Measurements from ENCODE around the gene ING1.
"Not testable (repeated sequence)": the region's sequence is repeated elsewhere in the genome, so short reads cannot be mapped to it uniquely, and the experiment has no call there.

ING1 gene

GRCh38 chr13:110696776-110697175 is 16.7 kb upstream of the ING1 start:
- peaks cover 74% of the 10 kb centered on the region for H3K36me3 ChIP-seq (ENCODE audit: control insufficient read depth, insufficient read depth, low read length, severe bottlenecking)
- no peak for DNase-seq (ENCODE audit: low read depth)
- H3K4me3 ChIP-seq (ENCODE audit: low read length): no peak overlapping the region

GRCh38 chr13:110697842-110698241 is 15.7 kb upstream of the ING1 start:
- peaks cover 10% of the 10 kb centered on the region for H3K4me1 ChIP-seq (ENCODE audit: control insufficient read depth, insufficient read depth, low read length)
- no peaks in the 10 kb centered on the region for H3K9me3 ChIP-seq (ENCODE audit: control insufficient read depth, low read length)
- no peak overlapping the region for H3K4me3 ChIP-seq (ENCODE audit: low read length)
- no peak for DNase-seq (ENCODE audit: low read depth)
- no peaks in the 10 kb centered on the region for H3K27me3 ChIP-seq (replicated peaks; ENCODE audit: control insufficient read depth, insufficient read depth, low read length)
- no peak overlapping the region for H3K9ac ChIP-seq (ENCODE audit: low read length)
- H3K36me3 ChIP-seq (ENCODE audit: control insufficient read depth, insufficient read depth, low read length, severe bottlenecking): peaks cover 76% of the 10 kb centered on the region

More at GRCh38 chr13:110696776-110697175, 16.7 kb upstream of the ING1 start:
- Histone ChIP-seq H3K4me1 (ENCODE audit: control insufficient read depth, insufficient read depth, low read length) (no peaks in the 10 kb centered on the region), H3K27me3 (replicated peaks; ENCODE audit: control insufficient read depth, insufficient read depth, low read length) (no peaks in the 10 kb centered on the region), H3K9me3 (ENCODE audit: control insufficient read depth, low read length) (no peaks in the 10 kb centered on the region), H3K9ac (ENCODE audit: low read length) (no peak overlapping the region)

DNA sequence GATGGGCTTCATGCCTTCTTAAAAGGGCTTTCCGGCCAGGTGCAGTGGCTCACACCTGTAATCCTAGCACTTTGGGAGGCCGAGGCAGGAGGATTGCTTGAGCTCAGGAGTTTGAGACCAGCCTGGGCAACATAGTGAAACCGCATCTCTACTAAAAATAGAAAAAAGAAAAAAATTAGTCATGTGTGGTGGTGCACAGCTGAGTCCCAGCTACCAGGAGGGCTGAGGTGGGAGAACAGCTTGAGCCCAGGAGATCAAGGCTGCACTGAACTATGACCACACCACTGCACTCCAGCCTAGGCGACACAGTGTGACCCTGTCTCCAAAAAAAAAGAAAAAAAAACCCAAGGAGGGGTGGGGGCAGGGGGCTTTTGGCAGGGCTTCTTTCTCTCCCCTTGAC is 14.8 kb upstream of the ING1 start:
- Histone ChIP-seq H3K9ac (ENCODE audit: low read length) (no peak overlapping the region), H3K27me3 (replicated peaks; ENCODE audit: control insufficient read depth, insufficient read depth, low read length) (no peaks in the 10 kb centered on the region), H3K4me1 (ENCODE audit: control insufficient read depth, insufficient read depth, low read length) (peaks cover 19% of the 10 kb centered on the region), H3K4me3 (ENCODE audit: low read length) (no peak overlapping the region), H3K9me3 (ENCODE audit: control insufficient read depth, low read length) (no peaks in the 10 kb centered on the region), H3K36me3 (ENCODE audit: control insufficient read depth, insufficient read depth, low read length, severe bottlenecking) (peaks cover 73% of the 10 kb centered on the region)
- no peak for DNase-seq (ENCODE audit: low read depth)

DNA sequence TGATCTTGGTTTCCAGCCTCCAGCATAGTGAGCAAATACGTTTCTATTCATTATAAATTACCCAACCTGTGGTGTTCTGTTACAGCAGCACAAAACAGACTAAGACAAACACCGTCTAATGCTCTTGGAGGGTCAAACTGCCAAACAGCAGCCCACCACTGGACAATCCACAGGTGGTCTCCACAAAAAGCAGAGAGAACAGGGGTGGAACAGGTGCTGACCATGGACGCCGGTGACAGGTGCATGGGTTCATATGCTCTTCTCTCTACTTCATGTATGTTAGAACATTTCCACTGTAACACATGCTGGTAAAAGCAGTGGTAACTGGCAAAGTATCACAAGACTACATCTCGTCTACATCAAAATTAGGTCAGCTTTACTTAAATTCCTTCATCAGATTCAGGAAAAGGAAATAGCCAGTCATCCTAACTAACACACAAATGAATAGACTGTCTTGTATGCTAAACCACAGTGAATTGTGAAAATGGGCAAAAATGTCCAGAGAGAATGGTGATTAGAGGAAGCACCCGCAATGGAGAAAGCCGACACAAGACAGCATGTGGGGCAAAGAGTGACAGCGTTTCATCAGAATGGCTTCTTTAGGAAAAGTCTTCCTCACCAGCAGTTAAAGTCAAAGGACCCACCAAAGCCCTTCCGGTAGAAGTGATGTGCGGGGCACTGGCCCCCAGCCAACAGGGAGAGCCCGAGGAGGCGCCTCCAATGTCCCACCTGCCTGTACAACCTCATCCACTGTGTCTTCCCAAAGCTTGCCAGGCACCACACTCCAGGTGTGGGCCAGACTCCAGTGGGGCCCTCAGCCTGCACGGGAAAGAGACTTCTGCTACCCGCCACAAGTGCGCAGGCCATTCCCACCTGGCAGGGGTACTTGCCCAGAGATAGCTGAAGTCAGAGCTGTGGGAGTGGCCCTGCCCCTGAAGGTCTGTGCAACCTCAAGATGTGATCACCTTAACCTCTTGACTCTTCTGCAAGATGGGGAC is 14.1 kb upstream of the ING1 start:
- DNase-seq (ENCODE audit: low read depth): no peak
- Histone ChIP-seq H3K4me3 (ENCODE audit: low read length) (no peak overlapping the region), H3K27me3 (replicated peaks; ENCODE audit: control insufficient read depth, insufficient read depth, low read length) (no peaks in the 10 kb centered on the region), H3K9ac (ENCODE audit: low read length) (no peak overlapping the region), H3K9me3 (ENCODE audit: control insufficient read depth, low read length) (no peaks in the 10 kb centered on the region), H3K36me3 (ENCODE audit: control insufficient read depth, insufficient read depth, low read length, severe bottlenecking) (peaks cover 66% of the 10 kb centered on the region), H3K4me1 (ENCODE audit: control insufficient read depth, insufficient read depth, low read length) (peaks cover 25% of the 10 kb centered on the region)

GRCh38 chr13:110700186-110700585 is 13.3 kb upstream of the ING1 start:
- Histone ChIP-seq H3K27me3 (replicated peaks; ENCODE audit: control insufficient read depth, insufficient read depth, low read length) (no peaks in the 10 kb centered on the region), H3K36me3 (ENCODE audit: control insufficient read depth, insufficient read depth, low read length, severe bottlenecking) (peaks cover 60% of the 10 kb centered on the region), H3K9ac (ENCODE audit: low read length) (no peak overlapping the region), H3K4me1 (ENCODE audit: control insufficient read depth, insufficient read depth, low read length) (peaks cover 30% of the 10 kb centered on the region), H3K4me3 (ENCODE audit: low read length) (no peak overlapping the region), H3K9me3 (ENCODE audit: control insufficient read depth, low read length) (no peaks in the 10 kb centered on the region)
- DNase-seq (ENCODE audit: low read depth): no peak

- H3K9ac ChIP-seq (ENCODE audit: low read length): no peak overlapping the region
- H3K4me3 ChIP-seq (ENCODE audit: low read length): no peak overlapping the region
- H3K9me3 ChIP-seq (ENCODE audit: control insufficient read depth, low read length): no peaks in the 10 kb centered on the region
- no peaks in the 10 kb centered on the region for H3K27me3 ChIP-seq (replicated peaks; ENCODE audit: control insufficient read depth, insufficient read depth, low read length)
- no peak for DNase-seq (ENCODE audit: low read depth)
- peaks cover 32% of the 10 kb centered on the region for H3K4me1 ChIP-seq (ENCODE audit: control insufficient read depth, insufficient read depth, low read length)
- H3K36me3 ChIP-seq (ENCODE audit: control insufficient read depth, insufficient read depth, low read length, severe bottlenecking): peaks cover 56% of the 10 kb centered on the region
These were observed 12.9 kb upstream of the ING1 start for GRCh38 chr13:110700641-110701040.

DNA sequence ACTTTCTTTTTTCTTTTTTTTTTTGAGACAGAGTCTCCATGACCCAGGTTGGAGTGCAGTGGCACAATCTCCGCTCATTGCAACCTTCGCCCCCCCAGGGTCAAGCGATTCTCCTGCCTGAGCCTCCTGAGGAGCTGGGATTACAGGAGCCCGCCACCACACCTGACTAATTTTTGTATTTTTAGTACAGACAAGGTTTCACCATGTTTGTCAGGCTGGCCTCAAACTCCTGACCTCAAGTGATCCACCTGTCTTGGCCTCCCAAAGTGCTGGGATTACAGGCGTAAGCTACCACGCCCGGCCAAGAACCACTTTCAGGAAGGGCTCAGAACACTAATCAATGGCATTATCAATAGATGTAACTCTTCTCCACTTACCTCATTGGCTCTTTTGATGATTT is 12.4 kb upstream of the ING1 start:
- not testable (repeated sequence) for H3K9me3 ChIP-seq (ENCODE audit: control insufficient read depth, low read length); H3K9ac ChIP-seq (ENCODE audit: low read length); H3K4me3 ChIP-seq (ENCODE audit: low read length); DNase-seq (ENCODE audit: low read depth); H3K27me3 ChIP-seq (replicated peaks; ENCODE audit: control insufficient read depth, insufficient read depth, low read length)
- H3K36me3 ChIP-seq (ENCODE audit: control insufficient read depth, insufficient read depth, low read length, severe bottlenecking): peaks cover 56% of the 10 kb centered on the region
- peaks cover 32% of the 10 kb centered on the region for H3K4me1 ChIP-seq (ENCODE audit: control insufficient read depth, insufficient read depth, low read length)

DNA sequence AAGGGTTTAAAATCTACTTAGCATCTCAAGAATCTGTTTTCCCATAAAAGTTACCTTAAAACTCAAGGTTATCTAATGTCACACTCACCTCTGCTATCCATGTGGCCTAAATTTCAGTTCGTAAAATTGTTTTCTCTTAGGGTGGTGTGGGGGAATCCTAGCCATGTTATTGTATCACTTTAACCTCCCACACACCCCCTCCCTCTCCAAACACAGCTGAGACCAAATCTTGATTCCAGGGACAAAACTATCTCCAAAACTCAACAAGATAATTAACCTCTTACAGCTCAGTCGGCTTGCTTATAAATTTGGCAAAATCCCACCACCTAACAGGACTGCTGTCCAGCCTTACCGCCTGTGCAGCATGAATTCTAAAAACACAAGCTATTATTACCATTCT is 11.4 kb upstream of the ING1 start:
- Histone ChIP-seq H3K9ac (ENCODE audit: low read length) (no peak overlapping the region), H3K27me3 (replicated peaks; ENCODE audit: control insufficient read depth, insufficient read depth, low read length) (no peaks in the 10 kb centered on the region), H3K4me1 (ENCODE audit: control insufficient read depth, insufficient read depth, low read length) (peaks cover 39% of the 10 kb centered on the region), H3K36me3 (ENCODE audit: control insufficient read depth, insufficient read depth, low read length, severe bottlenecking) (peaks cover 47% of the 10 kb centered on the region), H3K4me3 (ENCODE audit: low read length) (no peak overlapping the region), H3K9me3 (ENCODE audit: control insufficient read depth, low read length) (no peaks in the 10 kb centered on the region)
- DNase-seq (ENCODE audit: low read depth): no peak

- Histone ChIP-seq H3K27me3 (replicated peaks; ENCODE audit: control insufficient read depth, insufficient read depth, low read length) (no peaks in the 10 kb centered on the region), H3K36me3 (ENCODE audit: control insufficient read depth, insufficient read depth, low read length, severe bottlenecking) (peaks cover 39% of the 10 kb centered on the region), H3K9me3 (ENCODE audit: control insufficient read depth, low read length) (no peaks in the 10 kb centered on the region), H3K4me3 (ENCODE audit: low read length) (no peak overlapping the region), H3K4me1 (ENCODE audit: control insufficient read depth, insufficient read depth, low read length) (peaks cover 39% of the 10 kb centered on the region), H3K9ac (ENCODE audit: low read length) (no peak overlapping the region)
- DNase-seq (ENCODE audit: low read depth): no peak
These were observed 10.6 kb upstream of the ING1 start for GRCh38 chr13:110702591-110703526.

DNA sequence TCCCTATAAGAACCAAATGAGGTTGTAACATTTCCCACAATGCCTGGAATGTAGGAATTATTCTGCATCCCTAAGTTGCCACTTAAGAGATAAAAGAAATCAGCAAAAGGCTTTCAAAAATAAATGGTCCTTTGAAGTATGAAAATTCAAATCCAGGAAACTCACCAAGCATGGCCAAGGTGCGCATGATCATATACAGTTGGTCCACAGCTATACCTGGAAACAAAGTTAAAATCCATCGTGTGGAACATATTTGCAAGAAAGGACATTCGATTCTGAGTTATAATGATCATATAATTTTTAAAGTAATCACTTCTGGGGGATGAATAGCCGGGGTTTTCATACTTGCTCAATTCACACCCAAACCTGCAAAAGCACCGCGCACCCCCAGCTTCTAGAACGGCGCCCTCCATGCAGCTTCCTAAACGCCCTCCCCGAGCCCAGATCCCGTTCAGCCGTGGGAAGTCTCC is 8.1 kb upstream of the ING1 start:
- Histone ChIP-seq H3K9me3 (ENCODE audit: control insufficient read depth, low read length) (no peaks in the 10 kb centered on the region), H3K9ac (ENCODE audit: low read length) (peak overlapping the region; percentile 93), H3K27me3 (replicated peaks; ENCODE audit: control insufficient read depth, insufficient read depth, low read length) (no peaks in the 10 kb centered on the region), H3K4me1 (ENCODE audit: control insufficient read depth, insufficient read depth, low read length) (peaks cover 39% of the 10 kb centered on the region), H3K4me3 (ENCODE audit: low read length) (peak overlapping the region; percentile 91), H3K36me3 (ENCODE audit: control insufficient read depth, insufficient read depth, low read length, severe bottlenecking) (peaks cover 16% of the 10 kb centered on the region)
- DNase-seq (ENCODE audit: low read depth): no peak
